B cell (primary cell): ENCODE data around the gene LENEP.

Source experiments
- CTCF ChIP-seq: fragments of 200-600 bp; IDR thresholded peaks from one replicate; pipeline ENCODE4 v1.8.0; 2022; ENCODE audit warnings: antibody characterized with exemption, mild to moderate bottlenecking
- EZH2 ChIP-seq: IDR thresholded peaks from 2 replicates; pipeline ENCODE4 v1.6.1; 2012; ENCODE audit warnings: borderline replicate concordance, low read depth, mild to moderate bottlenecking, moderate library complexity, low read length; ENCODE audit not compliant: insufficient read depth, poor library complexity, severe bottlenecking

GRCh38 chr1:154992721-154993571 lies 440 bp upstream of the LENEP start:
- TF ChIP-seq CTCF (no peak), EZH2 (no peak)
